HG03025 (cell line): ENCODE data around the gene PNMA6E.
"Not testable (repeated sequence)": the region's sequence is repeated elsewhere in the genome, so short reads cannot be mapped to it uniquely, and the experiment has no call there.

ENCODE experiments used
- ATAC-seq: cut with Tn5 transposase; IDR thresholded peaks from one replicate; pipeline ENCODE4 v1.9.1; 2021; ENCODE audit warnings: mild to moderate bottlenecking, moderate library complexity; ENCODE audit not compliant: unreplicated experiment, low FRiP score

The PNMA6E gene

GRCh38 chrX:153387987-153388721, 13.0 kb downstream of the PNMA6E start:
- ATAC-seq, result no peak

- no peak for ATAC-seq
Measured at GRCh38 chrX:153387345-153387744, 13.8 kb downstream of the PNMA6E start.

- ATAC-seq, result no peak
Measured at GRCh38 chrX:153386097-153386496, 15.1 kb downstream of the PNMA6E start.

DNA sequence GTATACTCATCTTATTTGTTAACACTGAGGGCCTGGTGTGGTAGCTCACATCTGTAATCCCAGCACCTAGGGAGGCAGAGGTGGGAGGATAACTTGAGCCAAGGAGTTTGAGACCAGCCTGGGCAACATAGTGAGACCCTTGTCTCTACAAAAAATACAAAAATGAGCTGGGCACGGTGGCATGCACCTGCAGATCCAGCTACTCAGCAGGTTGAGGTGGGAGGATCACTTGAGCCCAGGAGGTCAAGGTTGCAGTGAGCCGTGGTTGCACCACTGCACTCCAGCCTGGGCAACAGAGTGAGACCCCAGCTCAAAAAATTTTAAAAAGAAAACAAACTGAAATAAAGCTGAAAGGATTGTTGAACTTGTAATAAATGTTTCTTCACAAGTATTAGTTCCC, 16.2 kb downstream of the PNMA6E start:
- ATAC-seq, result not testable (repeated sequence)

DNA sequence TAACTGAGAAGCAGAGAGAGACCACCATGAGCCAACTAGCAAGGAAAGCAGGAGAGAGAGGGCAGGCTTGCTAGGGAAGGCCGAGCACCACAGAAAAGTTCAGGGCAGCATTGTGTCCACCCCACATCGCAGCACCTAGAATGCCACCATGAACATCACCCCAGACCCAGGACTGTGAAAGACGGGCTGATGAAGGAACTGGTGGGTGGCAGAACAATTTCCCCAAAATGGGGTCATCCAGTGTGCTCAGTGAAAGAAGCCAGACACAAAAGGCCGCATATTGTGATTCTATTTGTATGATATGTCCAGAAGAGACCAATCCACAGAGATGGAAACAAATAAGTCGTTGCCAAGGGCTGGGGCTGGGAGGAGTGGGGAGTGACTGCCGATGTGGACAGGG, 16.8 kb downstream of the PNMA6E start:
- ATAC-seq, result no peak

- ATAC-seq, result no peak
Measured at GRCh38 chrX:153382563-153383482, 18.3 kb downstream of the PNMA6E start.

- no peak for ATAC-seq
Measured at GRCh38 chrX:153381684-153382532, 19.2 kb downstream of the PNMA6E start.

- ATAC-seq, result no peak
Measured at GRCh38 chrX:153380691-153381090, 20.5 kb downstream of the PNMA6E start.

- ATAC-seq, result no peak
Measured at GRCh38 chrX:153379971-153380581, 21.1 kb downstream of the PNMA6E start.

DNA sequence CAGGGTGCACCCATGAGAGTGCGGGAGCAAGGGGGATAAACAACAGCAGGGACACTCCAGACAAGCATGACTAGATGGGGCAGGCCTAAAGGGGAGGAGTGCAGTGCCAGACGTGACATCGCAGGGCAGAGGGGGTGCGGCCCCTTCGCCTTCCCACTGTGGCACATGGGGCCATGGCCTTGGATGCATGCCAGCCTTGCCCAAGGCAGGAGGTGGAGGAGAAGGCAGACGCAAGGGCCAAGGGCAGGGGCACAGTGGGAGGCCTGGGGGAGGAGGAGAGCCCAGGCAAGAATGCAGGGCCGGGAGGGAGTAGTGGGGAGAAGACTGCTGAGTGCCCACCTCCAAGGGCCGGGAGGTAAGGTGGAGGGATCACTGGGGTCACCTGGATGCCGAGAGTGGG, 21.6 kb downstream of the PNMA6E start:
- no peak for ATAC-seq

DNA sequence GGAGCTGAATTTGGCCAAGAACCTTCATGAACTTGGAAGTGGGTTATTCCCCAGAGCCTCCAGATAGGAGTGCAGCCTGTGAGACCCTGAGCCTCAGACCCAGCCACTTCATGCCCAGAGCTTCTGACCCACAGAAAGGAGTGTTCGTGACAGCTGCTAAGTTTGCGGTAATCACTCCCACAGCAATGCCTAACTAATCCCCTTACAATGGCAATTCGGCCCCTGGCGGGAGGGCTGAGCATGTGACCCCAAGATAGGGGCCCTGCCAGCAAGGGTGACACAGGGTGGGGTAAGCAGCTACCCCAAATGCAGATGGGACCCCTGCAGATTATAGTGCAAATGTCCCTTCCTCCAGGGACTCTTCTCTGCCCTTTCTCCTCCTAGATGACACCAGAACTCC, 22.5 kb downstream of the PNMA6E start:
- ATAC-seq, result no peak

DNA sequence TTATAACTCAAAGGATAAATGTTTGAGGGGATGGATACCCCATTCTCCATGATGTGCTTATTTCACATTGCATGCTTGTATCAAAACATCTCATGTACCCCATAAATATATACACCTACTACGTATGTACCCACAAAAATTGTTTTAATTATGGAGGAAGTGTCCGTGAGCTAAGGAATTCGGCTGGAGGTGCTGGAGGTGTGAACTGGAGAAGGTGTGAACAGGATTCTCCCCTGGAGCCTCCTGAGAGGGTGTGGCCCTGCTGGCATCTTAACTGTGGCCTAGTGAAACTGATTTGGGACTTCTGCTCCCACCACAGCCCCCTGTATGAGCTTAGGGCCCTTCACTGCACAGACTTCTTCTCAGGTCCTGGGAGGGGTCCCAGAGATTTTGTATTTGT, 23.4 kb downstream of the PNMA6E start:
- no peak for ATAC-seq

GRCh38 chrX:153375571-153375970, 25.6 kb downstream of the PNMA6E start:
- ATAC-seq, result no peak

- no peak for ATAC-seq
Measured at GRCh38 chrX:153374426-153374825, 26.7 kb downstream of the PNMA6E start.

DNA sequence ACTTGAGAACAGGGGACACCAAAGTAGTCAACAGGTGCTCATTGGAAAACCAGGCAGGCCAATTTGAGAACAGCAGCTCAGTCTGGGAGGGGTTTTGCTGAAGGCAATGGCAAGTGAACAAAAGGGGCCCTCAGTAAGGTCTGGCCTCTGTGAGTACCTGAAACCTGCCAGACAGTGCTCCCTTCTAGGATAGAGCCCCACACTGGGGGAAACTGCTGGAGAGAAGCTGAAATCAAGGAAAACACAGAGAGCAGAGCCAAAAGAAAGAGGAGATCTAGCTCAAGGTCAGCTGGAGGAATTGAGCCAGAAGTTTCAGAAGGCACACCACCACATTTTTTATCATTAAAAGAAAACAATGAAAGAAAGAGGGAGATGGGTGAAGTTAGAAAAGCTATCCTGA, 28.2 kb downstream of the PNMA6E start:
- no peak for ATAC-seq

- no peak for ATAC-seq
Measured at GRCh38 chrX:153371256-153371655, 29.9 kb downstream of the PNMA6E start.

- ATAC-seq, result no peak
Measured at GRCh38 chrX:153370293-153371055, 30.7 kb downstream of the PNMA6E start.

DNA sequence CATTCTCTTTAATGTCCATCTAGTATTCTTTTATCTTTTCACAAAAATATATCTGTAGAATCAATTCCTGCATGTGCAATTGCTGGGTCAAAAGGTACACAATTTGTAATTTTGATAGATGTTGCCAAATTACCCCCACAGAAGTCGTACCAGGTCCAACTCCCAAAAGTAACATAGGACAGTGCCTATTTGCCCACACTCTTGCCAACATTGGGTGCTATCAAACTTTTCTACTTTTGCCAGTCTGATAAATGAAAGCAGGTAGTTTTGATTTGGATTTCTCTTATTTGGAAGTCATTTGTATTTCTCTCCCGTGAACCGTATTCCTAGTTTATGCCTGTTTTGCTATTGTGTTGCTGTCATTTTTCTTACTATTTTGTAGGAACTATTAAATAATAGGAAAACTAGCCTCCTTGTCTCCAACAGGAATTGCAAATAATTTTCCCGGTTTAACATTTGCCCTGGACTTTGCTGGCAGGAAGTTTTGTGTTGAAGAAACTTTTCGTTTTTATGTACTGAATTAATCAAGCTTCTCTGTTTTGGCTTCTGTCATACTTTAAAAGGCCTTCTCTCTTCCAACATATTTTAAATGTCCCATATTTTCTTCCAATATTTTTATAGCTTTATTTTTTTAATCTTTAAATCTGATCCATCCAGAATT, 34.1 kb downstream of the PNMA6E start:
- no peak for ATAC-seq

GRCh38 chrX:153366119-153366518, 35.0 kb downstream of the PNMA6E start:
- no peak for ATAC-seq
